Activated CD8-positive, alpha-beta memory T cell treated with anti-CD3 and anti-CD28 coated beads, Interleukin-2, amount 50 U/mL, for 1 hour (primary cell): ENCODE measurements around the gene MSH2.

Experiments
- DNase-seq: peaks from one replicate; pipeline ENCODE4 v3.0.0-alpha.2; 2020; ENCODE audit errors: extremely low read depth

Gene MSH2

GRCh38 chr2:47508641-47509040 is 105.7 kb downstream of the MSH2 start:
- no peak for DNase-seq

- no peak for DNase-seq
Measured at GRCh38 chr2:47509250-47509649, 106.3 kb downstream of the MSH2 start.

GRCh38 chr2:47509821-47510385 is 106.9 kb downstream of the MSH2 start:
- DNase-seq = no peak

GRCh38 chr2:47510745-47511144 is 107.8 kb downstream of the MSH2 start:
- DNase-seq = no peak

- DNase-seq = no peak
Measured at GRCh38 chr2:47512581-47513083, 109.7 kb downstream of the MSH2 start.

- no peak for DNase-seq
Measured at GRCh38 chr2:47513981-47514520, 111.1 kb downstream of the MSH2 start.

- DNase-seq = no peak
Measured at GRCh38 chr2:47516360-47517104, 113.6 kb downstream of the MSH2 start.

GRCh38 chr2:47518497-47519146 is 115.7 kb downstream of the MSH2 start:
- no peak for DNase-seq

GRCh38 chr2:47519147-47519537 is 116.2 kb downstream of the MSH2 start:
- DNase-seq = no peak

GRCh38 chr2:47519604-47520301 is 116.8 kb downstream of the MSH2 start:
- DNase-seq = no peak

- DNase-seq = no peak
Measured at GRCh38 chr2:47520302-47520630, 117.3 kb downstream of the MSH2 start.

- peak; percentile 35 for DNase-seq
Measured at GRCh38 chr2:47520825-47521665, 118.1 kb downstream of the MSH2 start.

- DNase-seq = no peak
Measured at GRCh38 chr2:47521666-47522285, 118.8 kb downstream of the MSH2 start.

- DNase-seq = no peak
Measured at GRCh38 chr2:47525167-47525566, 122.2 kb downstream of the MSH2 start.

GRCh38 chr2:47528455-47528854 is 125.5 kb downstream of the MSH2 start:
- DNase-seq = no peak

GRCh38 chr2:47528874-47529273 is 125.9 kb downstream of the MSH2 start:
- no peak for DNase-seq

GRCh38 chr2:47530105-47530760 is 127.3 kb downstream of the MSH2 start:
- DNase-seq = no peak

GRCh38 chr2:47531378-47532042 is 128.6 kb downstream of the MSH2 start:
- DNase-seq = no peak
